Thyroid gland (tissue), 4 donors: ENCODE data around the gene CCDC51. TPM values are rescaled to one million over a fixed set of nuclear protein-coding genes. Genes with fewer than 3 reads are reported as not detected.

Experiments used
- DNase-seq, 2 donors: peaks; one replicate each; pipeline ENCODE4 v3.0.0-alpha.2; 2019
- H3K27ac ChIP-seq, 3 donors: fragments of 200-600 bp; sonication (generic); 1 replicate in 2 of 3; 2 replicates in 1 of 3; pipeline ENCODE4 v1.5.1; 2016 to 2019; ENCODE audit warnings: mild to moderate bottlenecking in 1 of 3, moderate library complexity in 1 of 3
- H3K27me3 ChIP-seq: fragments of 200-600 bp; sonication (generic); one replicate; pipeline ENCODE4 v1.5.1; 2019
- H3K36me3 ChIP-seq, 2 donors: fragments of 200-600 bp; sonication (generic); one replicate each; pipeline ENCODE4 v1.5.1; 2016 to 2019
- H3K4me1 ChIP-seq, 2 donors: fragments of 200-600 bp; sonication (generic); one replicate each; pipeline ENCODE4 v1.5.1; 2017 to 2019
- H3K4me3 ChIP-seq, 3 donors: fragments of 200-600 bp; sonication (generic); replicated peaks in 1 of 3; 1 replicate in 2 of 3; 2 replicates in 1 of 3; pipeline ENCODE4 v1.5.1; 2016; ENCODE audit warnings: mild to moderate bottlenecking in 1 of 3
- H3K9me3 ChIP-seq: fragments of 200-600 bp; sonication (generic); one replicate; pipeline ENCODE4 v1.5.1; 2017
- POLR2A ChIP-seq, 2 donors: fragments of 450-650 bp; IDR thresholded peaks; one replicate each; pipeline ENCODE4 v1.6.1; 2017; ENCODE audit warnings: antibody characterized with exemption in 2 of 2, mild to moderate bottlenecking in 2 of 2, moderate library complexity in 1 of 2
- WGBS, 2 donors: methylation state at CpG; one replicate each; pipeline ENCODE4 v1.1.5; 2017; 5-methylcytosine and 5-hydroxymethylcytosine counted together
- intact Hi-C: fragments of 100-400 bp; cut with DNase I; formaldehyde crosslinking; loops from one replicate; pipeline ENCODE4 v1.15.1; 2023
- total RNA-seq, 4 donors: library from RNA; depleted of rRNA; stranded (reverse); fragments of >200 nt; gene quantifications; one replicate each; pipeline ENCODE4 v1.2.3, GENCODE V29; 2016
- TF ChIP-seq, protein P1 (sequence below), 6 experiments: fragments of 200-600 bp in 3 of 6; fragments of 450-650 bp in 3 of 6; sonication (generic) in 3 of 6; IDR thresholded peaks; one replicate each; pipeline ENCODE4 v1.5.1; 2016 to 2019; ENCODE audit warnings: antibody characterized with exemption in 6 of 6, mild to moderate bottlenecking in 2 of 6, inconsistent platforms in 1 of 6, moderate library complexity in 1 of 6

Gene CCDC51
- total RNA-seq, 4 donors from 2014 or later: 8.6 to 17.0 (median 15.0) TPM

DNA sequence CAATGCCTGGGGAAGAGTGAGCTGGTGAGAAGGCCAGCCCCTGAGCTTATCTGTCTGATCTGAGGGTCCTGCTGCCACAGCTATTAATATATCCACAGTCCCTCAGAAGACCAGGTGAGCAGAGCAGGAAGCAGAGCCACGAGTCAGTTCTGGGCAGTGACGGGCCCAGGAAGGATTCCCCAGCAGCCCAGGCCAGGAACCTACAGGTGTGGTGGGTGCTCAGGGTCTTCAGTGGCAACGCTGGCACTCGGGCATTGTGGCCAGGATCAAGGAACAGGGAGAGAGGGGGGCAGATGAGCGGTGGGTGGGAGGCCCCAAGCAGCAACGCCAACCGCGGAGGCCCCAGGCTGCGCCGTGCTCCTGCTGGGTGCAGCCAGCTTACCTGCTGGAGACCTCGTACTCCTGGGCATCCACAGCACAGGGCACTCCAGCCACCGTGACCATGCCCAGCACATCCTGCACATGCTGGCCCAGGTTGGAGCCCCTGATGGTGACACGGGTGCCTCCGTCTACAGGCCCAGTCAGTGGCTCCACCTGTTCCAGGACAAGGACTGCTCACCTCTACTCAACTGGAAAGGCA lies 22.3 kb downstream of the CCDC51 start:
- TF ChIP-seq, protein P1, sequence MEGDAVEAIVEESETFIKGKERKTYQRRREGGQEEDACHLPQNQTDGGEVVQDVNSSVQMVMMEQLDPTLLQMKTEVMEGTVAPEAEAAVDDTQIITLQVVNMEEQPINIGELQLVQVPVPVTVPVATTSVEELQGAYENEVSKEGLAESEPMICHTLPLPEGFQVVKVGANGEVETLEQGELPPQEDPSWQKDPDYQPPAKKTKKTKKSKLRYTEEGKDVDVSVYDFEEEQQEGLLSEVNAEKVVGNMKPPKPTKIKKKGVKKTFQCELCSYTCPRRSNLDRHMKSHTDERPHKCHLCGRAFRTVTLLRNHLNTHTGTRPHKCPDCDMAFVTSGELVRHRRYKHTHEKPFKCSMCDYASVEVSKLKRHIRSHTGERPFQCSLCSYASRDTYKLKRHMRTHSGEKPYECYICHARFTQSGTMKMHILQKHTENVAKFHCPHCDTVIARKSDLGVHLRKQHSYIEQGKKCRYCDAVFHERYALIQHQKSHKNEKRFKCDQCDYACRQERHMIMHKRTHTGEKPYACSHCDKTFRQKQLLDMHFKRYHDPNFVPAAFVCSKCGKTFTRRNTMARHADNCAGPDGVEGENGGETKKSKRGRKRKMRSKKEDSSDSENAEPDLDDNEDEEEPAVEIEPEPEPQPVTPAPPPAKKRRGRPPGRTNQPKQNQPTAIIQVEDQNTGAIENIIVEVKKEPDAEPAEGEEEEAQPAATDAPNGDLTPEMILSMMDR (IDR thresholded peaks at IDR 0.05): no peak
- no peak for TF ChIP-seq POLR2A (IDR thresholded peaks at IDR 0.05)
- H3K4me3 ChIP-seq: no peak overlapping the region
- intact Hi-C loops: no loop called here
- 85 to 97% methylated on average over 4 to 11 of the region's 14 CpGs for WGBS, 2 donors
- DNase-seq: no peak
- H3K27ac ChIP-seq: no peak overlapping the region
- peaks cover 60 to 71% of the 10 kb centered on the region in 2 donors for H3K36me3 ChIP-seq
- H3K4me1 ChIP-seq: peaks cover 0 to 7% of the 10 kb centered on the region in 2 donors
- H3K27me3 ChIP-seq: no peaks in the 10 kb centered on the region
- H3K9me3 ChIP-seq: no peaks in the 10 kb centered on the region

DNA sequence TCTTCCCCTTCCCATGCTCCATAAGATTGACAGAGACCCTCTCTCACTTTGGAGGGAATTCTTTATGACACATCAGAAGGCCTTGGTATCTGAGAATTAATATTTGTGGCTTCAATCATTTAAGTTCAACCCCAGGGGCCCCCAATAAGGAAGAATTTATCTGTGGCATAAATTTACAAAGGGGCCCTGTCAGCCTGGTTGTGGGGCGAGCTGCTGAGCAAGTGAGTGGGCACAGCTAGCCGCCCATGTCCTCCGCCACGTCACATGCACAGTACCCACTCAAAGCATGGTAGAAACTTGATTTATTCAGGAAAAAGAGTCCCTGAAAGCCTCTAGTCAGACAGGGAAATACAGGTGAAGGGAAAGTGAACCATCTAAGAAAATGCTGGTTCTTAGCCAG lies 23.4 kb downstream of the CCDC51 start:
- TF ChIP-seq, protein P1 (IDR thresholded peaks at IDR 0.05): no peak
- no peak for TF ChIP-seq POLR2A (IDR thresholded peaks at IDR 0.05)
- Histone ChIP-seq H3K36me3 (peaks cover 71 to 82% of the 10 kb centered on the region in 2 donors), H3K4me3 (no peak overlapping the region), H3K9me3 (no peaks in the 10 kb centered on the region), H3K27me3 (no peaks in the 10 kb centered on the region), H3K27ac (no peak overlapping the region), H3K4me1 (no peaks in the 10 kb centered on the region)
- intact Hi-C loops: no loop called here
- DNase-seq: no peak
- 96 to 99% methylated on average over 4 of the region's 4 CpGs for WGBS, 2 donors

DNA sequence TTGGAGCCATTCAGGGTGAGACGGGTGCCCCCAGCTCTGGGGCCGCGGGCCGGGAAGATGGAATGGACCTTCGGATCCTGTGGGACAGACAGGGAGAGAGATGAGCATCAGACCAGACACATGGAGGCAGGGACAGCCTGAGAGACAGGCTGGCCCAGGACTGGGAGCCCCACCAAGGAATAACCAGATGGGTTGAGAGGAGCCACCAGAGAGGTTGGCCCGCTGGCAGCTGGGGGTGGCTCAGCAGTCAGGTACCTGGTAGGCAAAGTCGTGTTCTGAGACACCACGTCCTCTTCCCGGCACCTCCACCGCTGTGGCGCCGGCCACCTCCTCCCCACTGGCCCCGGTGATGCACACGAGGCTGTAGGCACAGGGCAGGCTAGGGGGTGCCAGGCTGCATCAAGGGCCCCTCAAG lies 23.8 kb downstream of the CCDC51 start:
- H3K27me3 ChIP-seq: no peaks in the 10 kb centered on the region
- 91 to 92% methylated on average over 14 of the region's 14 CpGs for WGBS, 2 donors
- peaks cover 75 to 87% of the 10 kb centered on the region in 2 donors for H3K36me3 ChIP-seq
- H3K4me1 ChIP-seq: no peaks in the 10 kb centered on the region
- H3K9me3 ChIP-seq: no peaks in the 10 kb centered on the region
- H3K27ac ChIP-seq: no peak overlapping the region
- TF ChIP-seq, protein P1 (IDR thresholded peaks at IDR 0.05): no peak
- no peak for TF ChIP-seq POLR2A (IDR thresholded peaks at IDR 0.05)
- DNase-seq: no peak
- H3K4me3 ChIP-seq: no peak overlapping the region
- intact Hi-C loops: no loop called here

DNA sequence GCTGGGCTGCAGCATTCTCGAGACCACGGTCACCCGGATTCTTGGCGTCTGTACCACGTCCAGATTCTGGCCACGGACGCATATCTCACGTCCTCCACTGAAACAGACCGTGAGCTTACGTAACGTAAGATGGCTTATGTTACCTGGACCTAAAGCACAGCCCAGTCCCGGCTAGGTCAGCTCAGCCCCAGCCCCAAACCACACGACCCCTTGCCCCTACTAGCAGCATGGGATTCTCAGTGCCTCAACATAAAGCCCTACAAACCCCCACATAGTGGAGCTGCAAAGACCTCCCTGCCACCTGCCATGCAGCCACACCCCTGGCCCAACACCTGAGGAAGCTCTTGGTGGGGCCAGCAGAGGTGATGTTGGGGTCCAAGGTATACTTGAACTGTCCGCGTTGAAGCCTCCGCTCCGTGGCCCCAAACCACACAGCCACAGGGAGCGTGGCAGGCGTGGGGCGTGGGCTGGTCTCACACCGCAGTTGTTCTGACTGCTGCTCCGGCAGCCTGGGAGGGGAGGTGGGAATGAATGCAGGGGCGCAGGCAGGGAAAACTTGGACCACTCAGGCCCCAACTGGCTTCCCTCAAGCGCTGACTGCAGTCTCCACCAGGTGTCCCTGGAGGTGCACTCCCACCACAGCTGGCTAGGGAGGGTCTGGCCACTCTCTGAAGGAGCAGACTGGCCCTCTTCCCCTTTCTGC lies 24.5 kb downstream of the CCDC51 start:
- TF ChIP-seq, protein P1 (IDR thresholded peaks at IDR 0.05): no peak
- TF ChIP-seq POLR2A (IDR thresholded peaks at IDR 0.05): no peak
- intact Hi-C loops: no loop called here
- H3K27ac ChIP-seq: no peak overlapping the region
- H3K36me3 ChIP-seq: peaks cover 82 to 93% of the 10 kb centered on the region in 2 donors
- no peaks in the 10 kb centered on the region for H3K4me1 ChIP-seq
- H3K9me3 ChIP-seq: no peaks in the 10 kb centered on the region
- H3K27me3 ChIP-seq: no peaks in the 10 kb centered on the region
- DNase-seq: no peak
- no peak overlapping the region for H3K4me3 ChIP-seq
- WGBS, 2 donors: 91 to 94% methylated on average over 14 to 20 of the region's 24 CpGs
